MCF 10A (cell line): Measurements from ENCODE around the gene STARD9. TPM values are rescaled to one million over a fixed set of nuclear protein-coding genes. Genes with fewer than 3 reads are reported as not detected.

ENCODE experiments used
- BruUV-seq: library from RNA; stranded (reverse); fragments of 400-500 nt; replicated peaks from 2 replicates; lab custom pipeline; 2021; lab: Mats Ljungman, UMichigan
- CTCF ChIA-PET: fragments of 300-600 bp; sonication (Branson Sonifier 250); formaldehyde crosslinking; extraction: SDS; loops from one replicate; lab custom pipeline; 2021; ENCODE audit warnings: antibody characterized with exemption, inconsistent platforms; lab: Yijun Ruan, JAX
- POLR2A ChIA-PET: fragments of 300-600, 350-650 bp; sonication (Branson Sonifier 250); formaldehyde crosslinking; extraction: SDS; loops from one replicate; lab custom pipeline; 2020; ENCODE audit warnings: antibody characterized with exemption, inconsistent platforms; lab: Yijun Ruan, JAX
- DNase-seq: peaks from one replicate; pipeline ENCODE4 v3.0.0-alpha.2; 2018; ENCODE audit not compliant: unreplicated experiment
- H3K27ac Mint-ChIP-seq: one replicate; pipeline ENCODE4 v1.8.0; 2022; ENCODE audit warnings: mild to moderate bottlenecking, low read depth, mixed read lengths; ENCODE audit not compliant: unreplicated experiment
- H3K27me3 Mint-ChIP-seq: one replicate; pipeline ENCODE4 v1.8.0; 2022; ENCODE audit warnings: mixed read lengths; ENCODE audit not compliant: insufficient read depth, unreplicated experiment
- H3K36me3 Mint-ChIP-seq: one replicate; pipeline ENCODE4 v1.8.0; 2022; ENCODE audit warnings: mild to moderate bottlenecking, moderate library complexity, mixed read lengths; ENCODE audit not compliant: insufficient read depth, unreplicated experiment
- H3K4me1 Mint-ChIP-seq: one replicate; pipeline ENCODE4 v1.8.0; 2022; ENCODE audit warnings: mixed read lengths; ENCODE audit not compliant: insufficient read depth, unreplicated experiment
- H3K4me3 Mint-ChIP-seq: one replicate; pipeline ENCODE4 v1.8.0; 2022; ENCODE audit warnings: mild to moderate bottlenecking, moderate library complexity, mixed read lengths; ENCODE audit not compliant: unreplicated experiment
- H3K9me3 Mint-ChIP-seq: one replicate; pipeline ENCODE4 v1.8.0; 2022; ENCODE audit warnings: mixed read lengths; ENCODE audit not compliant: unreplicated experiment
- CTCF ChIP-seq: fragments of 200-600 bp; IDR thresholded peaks from one replicate; pipeline ENCODE4 v1.8.0; 2022; ENCODE audit warnings: antibody characterized with exemption, mild to moderate bottlenecking; ENCODE audit not compliant: unreplicated experiment
- intact Hi-C: fragments of 100-400 bp; cut with micrococcal nuclease; formaldehyde crosslinking; loops from 2 replicates; pipeline ENCODE4 v1.14.1; 2022
- total RNA-seq: library from RNA; stranded (reverse); gene quantifications from 2 replicates; pipeline ENCODE4 v1.2.3, GENCODE V29; 2022

STARD9 gene
- total RNA-seq, 1 experiment from 2014 or later = 2.0 TPM

- BruUV-seq = no TSS peak
- Mint-ChIP-seq H3K4me3 (no peak overlapping the region), H3K4me1 (peaks cover 6% of the 10 kb centered on the region), H3K36me3 (peaks cover 6% of the 10 kb centered on the region), H3K27me3 (no peaks in the 10 kb centered on the region), H3K9me3 (no peaks in the 10 kb centered on the region), H3K27ac (no peak overlapping the region)
- TF ChIP-seq CTCF = no peak
- DNase-seq = no peak
- intact Hi-C loops = no loop called here
- CTCF ChIA-PET = interaction anchor here (0.5 to 0.7 kb wide), 2 partner anchors 67 to 90 kb away, joined by 3 read pairs; no protein-coding TSS in a partner anchor
- POLR2A ChIA-PET = interaction anchor here (0.8 to 2.2 kb wide), 2 partner anchors 8 to 43 kb away, joined by 4 to 13 read pairs; partner anchors contain the start of gene STARD9
These were observed 8.8 kb downstream of the STARD9 start for GRCh38 chr15:42584031-42584765.

- DNase-seq = no peak
- Mint-ChIP-seq H3K36me3 (no peaks in the 10 kb centered on the region), H3K4me1 (no peaks in the 10 kb centered on the region), H3K27ac (no peak overlapping the region), H3K27me3 (no peaks in the 10 kb centered on the region), H3K4me3 (no peak overlapping the region), H3K9me3 (no peaks in the 10 kb centered on the region)
- no TSS peak for BruUV-seq
- intact Hi-C loops = no loop called here
- CTCF ChIA-PET = interaction anchor here (0.6 kb wide), 1 partner anchor 360 kb away, joined by 4 read pairs; no protein-coding TSS in a partner anchor
- TF ChIP-seq CTCF = no peak
- POLR2A ChIA-PET = no interaction called here
These were observed 15.3 kb downstream of the STARD9 start for GRCh38 chr15:42590619-42591237.

GRCh38 chr15:42591238-42591934 is 16.0 kb downstream of the STARD9 start:
- Mint-ChIP-seq H3K4me3 (no peak overlapping the region), H3K27me3 (no peaks in the 10 kb centered on the region), H3K27ac (no peak overlapping the region), H3K36me3 (no peaks in the 10 kb centered on the region), H3K4me1 (no peaks in the 10 kb centered on the region), H3K9me3 (no peaks in the 10 kb centered on the region)
- no TSS peak for BruUV-seq
- DNase-seq = peak; percentile 28
- POLR2A ChIA-PET = interaction anchor here (0.6 to 0.9 kb wide), 3 partner anchors 9 to 82 kb away, joined by 3 read pairs; no protein-coding TSS in a partner anchor
- CTCF ChIA-PET = interaction anchor here (0.6 to 0.7 kb wide), 2 partner anchors 355 to 360 kb away, joined by 4 read pairs; no protein-coding TSS in a partner anchor
- intact Hi-C loops = no loop called here
- TF ChIP-seq CTCF = peak; percentile 22

GRCh38 chr15:42592716-42593115 is 17.3 kb downstream of the STARD9 start:
- Mint-ChIP-seq H3K27ac (no peak overlapping the region), H3K36me3 (no peaks in the 10 kb centered on the region), H3K9me3 (no peaks in the 10 kb centered on the region), H3K4me3 (no peak overlapping the region), H3K27me3 (no peaks in the 10 kb centered on the region), H3K4me1 (no peaks in the 10 kb centered on the region)
- intact Hi-C loops = no loop called here
- ChIA-PET POLR2A (no interaction called here), CTCF (interaction anchor here (0.5 to 0.7 kb wide), 3 partner anchors 453 to 1523 kb away, joined by 3 read pairs; no protein-coding TSS in a partner anchor)
- DNase-seq = no peak
- BruUV-seq = no TSS peak
- no peak for TF ChIP-seq CTCF
